Measurements from ENCODE around the gene GTF2A1L.
"Not testable (repeated sequence)": the region's sequence is repeated elsewhere in the genome, so short reads cannot be mapped to it uniquely, and the experiment has no call there.

GTF2A1L gene

GRCh38 chr2:48699348-48699930 is 81.8 kb downstream of the GTF2A1L start:
- DNase-seq (ENCODE audit: low read depth in 2 of 3, low spot score in 1 of 3): no peak

DNA sequence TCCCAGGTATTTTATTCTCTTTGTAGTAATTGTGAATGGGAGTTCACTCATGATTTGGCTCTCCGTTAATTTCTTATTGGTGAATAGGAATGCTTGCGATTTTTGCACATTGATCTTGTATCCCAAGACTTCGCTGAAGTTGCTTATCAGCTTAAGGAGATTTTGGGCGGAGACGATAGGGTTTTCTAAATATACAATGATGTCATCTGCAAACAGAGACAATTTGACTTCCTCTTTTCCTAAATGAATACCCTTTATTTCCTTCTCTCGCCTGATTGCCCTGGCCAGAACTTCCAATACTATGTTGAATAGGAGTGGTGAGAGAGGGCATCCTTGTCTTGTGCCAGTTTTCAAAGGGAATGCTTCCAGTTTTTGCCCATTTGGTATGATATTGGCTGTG is 86.0 kb downstream of the GTF2A1L start:
- DNase-seq (ENCODE audit: low read depth in 2 of 3, low spot score in 1 of 3): not testable (repeated sequence)

DNA sequence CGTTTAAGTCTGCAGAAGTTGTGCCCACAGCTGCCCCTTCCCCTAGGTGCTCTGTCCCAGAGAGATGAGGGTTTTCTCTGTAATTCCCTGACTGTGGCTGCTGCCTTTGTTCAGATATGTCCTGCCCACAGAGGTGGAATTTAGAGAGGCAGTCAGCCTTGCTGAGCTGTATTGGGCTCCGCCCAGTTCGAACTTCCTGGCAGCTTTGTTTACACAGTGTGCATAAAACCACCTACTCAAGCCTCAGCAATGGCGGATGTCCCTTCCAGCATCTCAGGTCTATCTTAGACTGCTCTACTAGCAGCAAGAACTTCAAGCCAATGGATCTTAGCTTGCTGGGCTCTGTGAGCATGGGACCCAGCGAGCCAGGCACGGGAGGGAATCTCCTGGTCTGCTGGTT is 89.8 kb downstream of the GTF2A1L start:
- DNase-seq (ENCODE audit: low read depth in 2 of 3, low spot score in 1 of 3): no peak

GRCh38 chr2:48709096-48710034 is 91.7 kb downstream of the GTF2A1L start:
- DNase-seq (ENCODE audit: low read depth in 2 of 3, low spot score in 1 of 3): no peak

GRCh38 chr2:48711343-48711742 is 93.7 kb downstream of the GTF2A1L start:
- no peak for DNase-seq (ENCODE audit: low read depth in 2 of 3, low spot score in 1 of 3)

GRCh38 chr2:48712151-48712550 is 94.5 kb downstream of the GTF2A1L start:
- no peak for DNase-seq (ENCODE audit: low read depth in 2 of 3, low spot score in 1 of 3)

- DNase-seq (ENCODE audit: low read depth in 2 of 3, low spot score in 1 of 3): no peak
These were observed 96.0 kb downstream of the GTF2A1L start for GRCh38 chr2:48713647-48714046.

DNA sequence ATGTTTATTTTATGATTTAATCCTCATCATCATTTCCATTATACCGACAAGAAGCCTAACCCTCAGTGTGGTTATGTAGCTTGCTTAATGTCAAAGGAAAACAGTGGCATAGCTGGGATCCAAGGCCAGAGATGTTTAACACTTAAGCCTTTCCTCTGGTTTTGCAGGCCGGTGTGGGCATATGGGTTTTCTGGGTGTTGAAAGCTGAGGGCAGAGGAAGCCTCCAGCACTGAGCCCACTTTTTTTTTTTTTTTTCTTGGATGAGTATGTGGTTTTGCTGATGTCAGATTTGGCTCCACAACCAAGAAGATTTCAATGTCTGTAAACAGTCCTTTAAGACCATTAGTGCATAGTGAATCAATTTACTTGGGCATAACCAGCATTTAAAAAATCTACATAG is 96.6 kb downstream of the GTF2A1L start:
- no peak for DNase-seq (ENCODE audit: low read depth in 2 of 3, low spot score in 1 of 3)

DNA sequence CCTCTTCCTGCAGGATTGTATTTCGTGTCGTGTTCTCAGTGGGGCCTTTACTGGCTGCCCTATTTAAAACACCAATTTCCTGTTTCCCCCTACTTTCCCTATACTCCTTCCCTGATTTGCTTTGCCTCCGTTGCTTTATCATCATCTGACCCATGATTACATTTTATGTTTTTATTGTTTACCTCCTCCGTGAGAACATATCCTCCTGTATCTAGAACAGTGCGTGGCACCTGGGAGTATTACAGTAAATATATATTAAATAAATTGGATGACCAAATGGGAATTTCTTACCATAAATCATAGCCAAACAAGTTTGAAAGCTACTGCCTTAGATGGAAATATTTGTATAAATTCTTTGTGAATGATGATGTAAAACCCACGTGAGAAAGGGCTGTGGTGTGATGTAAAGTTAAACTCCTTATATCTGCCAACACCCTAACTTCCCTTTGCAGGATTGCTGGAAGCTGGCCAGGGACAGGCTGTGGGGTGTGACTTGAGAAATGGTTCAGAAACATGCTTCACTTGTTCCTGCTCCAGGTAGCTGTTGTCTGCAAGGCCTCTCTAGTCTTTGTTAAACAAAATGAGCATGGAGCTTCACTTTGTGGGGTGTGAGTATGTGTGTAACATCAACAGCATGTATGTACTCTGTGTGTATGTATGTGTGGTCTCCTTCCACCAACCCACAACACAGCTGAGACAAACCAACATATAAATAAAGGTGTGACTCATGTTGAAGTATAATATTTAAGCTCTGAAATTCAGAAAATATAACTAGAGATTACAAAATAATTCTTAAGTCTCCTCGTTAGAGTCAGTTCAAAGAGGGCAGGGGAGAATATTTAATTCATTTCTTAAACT is 97.6 kb downstream of the GTF2A1L start:
- DNase-seq (ENCODE audit: low read depth in 2 of 3, low spot score in 1 of 3): no peak

DNA sequence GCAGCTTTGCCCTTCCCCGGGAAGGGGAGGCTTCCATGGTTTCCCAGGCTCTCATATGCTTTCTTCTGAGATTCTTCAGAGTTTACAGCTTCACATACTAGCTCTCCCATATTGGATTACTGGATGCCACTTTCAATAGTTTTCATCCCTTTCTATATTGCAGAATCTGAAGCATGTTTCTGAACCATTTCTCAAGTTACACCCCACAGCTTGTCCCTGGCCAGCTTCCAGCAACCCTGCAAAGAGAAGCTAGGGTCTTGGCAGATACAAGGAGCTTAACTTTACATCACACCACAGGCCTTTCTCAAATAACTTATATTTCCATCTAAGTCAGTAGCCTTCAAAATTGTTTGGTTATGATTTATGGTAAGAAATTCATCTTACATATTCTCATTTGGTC is 98.3 kb downstream of the GTF2A1L start:
- no peak for DNase-seq (ENCODE audit: low read depth in 2 of 3, low spot score in 1 of 3)

GRCh38 chr2:48717846-48718245 is 100.2 kb downstream of the GTF2A1L start:
- DNase-seq (ENCODE audit: low read depth in 2 of 3, low spot score in 1 of 3): no peak

GRCh38 chr2:48719480-48720177 is 102.0 kb downstream of the GTF2A1L start:
- no peak for DNase-seq (ENCODE audit: low read depth in 2 of 3, low spot score in 1 of 3)

DNA sequence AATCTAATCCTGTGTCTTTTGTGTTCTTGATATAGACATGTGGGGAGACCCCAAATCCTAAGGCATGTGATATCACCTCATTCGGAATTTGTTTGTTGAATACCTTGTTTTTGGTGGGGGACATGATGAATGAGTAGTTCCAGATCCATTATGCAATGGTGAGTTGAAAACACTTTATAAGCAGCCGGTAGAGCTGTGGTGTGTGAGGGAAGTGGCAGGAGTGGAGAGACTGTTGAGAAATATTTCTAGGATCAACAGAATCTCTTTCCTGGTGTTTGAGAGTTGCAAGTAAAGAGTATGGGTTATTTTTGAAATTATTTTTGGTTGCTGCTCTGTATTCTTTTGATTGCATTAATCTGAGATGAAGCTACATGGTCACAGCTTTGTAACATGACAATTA is 103.5 kb downstream of the GTF2A1L start:
- no peak for DNase-seq (ENCODE audit: low read depth in 2 of 3, low spot score in 1 of 3)

DNA sequence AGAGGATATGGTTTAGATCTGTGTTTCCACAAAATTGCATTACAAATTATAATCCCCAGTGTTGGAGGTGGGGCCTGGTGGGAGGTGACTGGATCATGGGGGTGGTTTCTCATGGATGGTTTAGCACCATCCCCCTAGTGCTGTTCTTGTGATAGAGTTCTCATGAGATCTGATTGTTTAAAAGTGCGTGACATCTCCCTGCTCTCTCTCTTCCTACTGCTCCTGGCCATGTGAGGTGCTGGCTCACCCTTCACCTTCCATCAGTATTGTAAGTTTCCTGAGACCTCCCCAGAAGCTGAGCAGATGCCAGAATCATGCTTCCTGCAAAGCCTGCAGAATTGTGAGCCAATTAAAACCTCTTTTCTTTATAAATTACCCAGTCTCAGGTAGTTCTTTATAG is 104.7 kb downstream of the GTF2A1L start:
- DNase-seq (ENCODE audit: low read depth in 2 of 3, low spot score in 1 of 3): no peak

- DNase-seq (ENCODE audit: low read depth in 2 of 3, low spot score in 1 of 3): no peak
These were observed 105.5 kb downstream of the GTF2A1L start for GRCh38 chr2:48723129-48723528.

- DNase-seq (ENCODE audit: low read depth in 2 of 3, low spot score in 1 of 3): no peak
These were observed 106.6 kb downstream of the GTF2A1L start for GRCh38 chr2:48724278-48724677.

DNA sequence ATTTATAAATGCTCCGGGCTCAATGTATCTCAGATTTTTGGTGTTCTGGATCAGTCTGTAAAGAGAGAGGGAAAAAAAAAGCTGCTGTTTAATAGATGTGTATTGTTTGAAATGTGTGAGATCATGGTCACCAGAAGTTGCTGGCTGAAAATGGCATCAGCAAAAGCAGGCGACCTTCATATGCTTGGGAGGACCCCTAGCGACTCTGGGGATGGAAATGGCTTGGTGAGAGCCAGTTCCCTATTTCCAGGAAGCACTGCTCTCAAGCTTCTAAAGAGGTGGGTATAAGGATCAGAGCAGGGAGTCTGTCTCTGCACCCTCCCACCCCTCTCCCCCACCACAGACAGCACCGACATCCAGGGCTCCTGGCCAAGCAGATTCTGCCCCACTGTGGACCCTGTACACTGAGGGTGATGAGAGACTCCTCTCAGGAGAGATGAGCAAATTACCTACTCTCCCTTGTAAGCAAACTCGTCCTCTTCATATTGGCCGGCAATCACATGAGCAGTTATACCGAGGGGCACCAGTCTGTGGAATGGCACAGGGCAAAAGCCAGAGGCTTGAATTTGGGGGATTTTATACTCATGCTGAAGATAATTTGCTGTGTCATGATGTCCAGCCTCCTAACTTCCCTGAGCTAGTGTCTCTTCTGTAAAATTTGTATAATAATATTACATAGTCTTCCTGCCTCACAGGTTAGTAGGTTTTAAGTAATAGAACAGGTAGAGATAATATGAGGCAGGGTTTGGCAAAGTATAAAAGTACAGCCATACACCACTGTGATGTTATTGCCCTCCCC is 108.2 kb downstream of the GTF2A1L start:
- DNase-seq (ENCODE audit: low read depth in 2 of 3, low spot score in 1 of 3): no peak

- DNase-seq (ENCODE audit: low read depth in 2 of 3, low spot score in 1 of 3): no peak
These were observed 109.9 kb downstream of the GTF2A1L start for GRCh38 chr2:48727560-48727959.

- no peak for DNase-seq (ENCODE audit: low read depth in 2 of 3, low spot score in 1 of 3)
These were observed 110.6 kb downstream of the GTF2A1L start for GRCh38 chr2:48728295-48728694.

DNA sequence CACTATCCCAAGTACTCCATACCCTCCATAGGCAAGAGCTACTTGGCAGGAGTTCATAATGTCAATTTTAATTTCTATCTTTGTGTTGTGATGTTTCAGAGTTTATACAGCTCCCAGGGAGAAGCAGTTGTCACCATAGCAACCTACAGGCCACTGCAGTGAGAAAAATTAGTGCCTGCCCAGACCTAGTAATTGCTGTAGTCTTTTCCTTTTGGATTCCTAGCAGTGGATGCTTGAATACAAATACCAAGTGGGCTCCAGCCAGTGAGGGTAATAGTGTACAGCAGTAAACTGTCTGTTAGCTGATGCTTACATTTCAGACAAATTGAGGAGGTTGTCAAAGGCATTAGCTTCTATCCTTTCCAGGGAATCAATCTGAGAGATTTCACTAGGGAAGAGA is 111.2 kb downstream of the GTF2A1L start:
- DNase-seq (ENCODE audit: low read depth in 2 of 3, low spot score in 1 of 3): no peak
